Fibroblast of pulmonary artery (primary cell): ENCODE measurements around the gene RECQL5.
A peak's percentile ranks its signal among the peaks of the same experiment; 100 is the strongest.

Experiments used
- DNase-seq: peaks from one replicate; pipeline ENCODE4 v3.0.0-alpha.2; 2010; ENCODE audit warnings: low read depth
- H3K4me3 ChIP-seq: replicated peaks from 2 replicates; pipeline ENCODE4 v1.5.1; 2011; ENCODE audit warnings: low read depth, mild to moderate bottlenecking, control low read depth, low read length, moderate library complexity
- CTCF ChIP-seq: IDR thresholded peaks from 2 replicates; pipeline ENCODE4 v1.5.1; 2011; ENCODE audit warnings: mild to moderate bottlenecking, control low read depth, low read length, inconsistent platforms; ENCODE audit errors: missing control alignments

RECQL5 gene

GRCh38 chr17:75650874-75651273 is 16.1 kb downstream of the RECQL5 start:
- no peak for DNase-seq
- no peak overlapping the region for H3K4me3 ChIP-seq
- no peak for TF ChIP-seq CTCF

- no peak for TF ChIP-seq CTCF
- H3K4me3 ChIP-seq = no peak overlapping the region
- no peak for DNase-seq
Observed at GRCh38 chr17:75649687-75650086, 17.3 kb downstream of the RECQL5 start.

GRCh38 chr17:75647921-75648320 is 19.0 kb downstream of the RECQL5 start:
- DNase-seq = no peak
- H3K4me3 ChIP-seq = no peak overlapping the region
- no peak for TF ChIP-seq CTCF

GRCh38 chr17:75647061-75647460 is 19.9 kb downstream of the RECQL5 start:
- no peak for DNase-seq
- H3K4me3 ChIP-seq = no peak overlapping the region
- no peak for TF ChIP-seq CTCF

GRCh38 chr17:75646638-75646992 is 20.3 kb downstream of the RECQL5 start:
- no peak for DNase-seq
- no peak overlapping the region for H3K4me3 ChIP-seq
- no peak for TF ChIP-seq CTCF

GRCh38 chr17:75645889-75646637 is 20.9 kb downstream of the RECQL5 start:
- H3K4me3 ChIP-seq = no peak overlapping the region
- no peak for TF ChIP-seq CTCF
- DNase-seq = peak; percentile 18

GRCh38 chr17:75645501-75645888 is 21.5 kb downstream of the RECQL5 start:
- H3K4me3 ChIP-seq = no peak overlapping the region
- peak; percentile 13 for DNase-seq
- TF ChIP-seq CTCF = no peak
